ENCODE data around the gene TTC39C. TPM values are rescaled to one million over a fixed set of nuclear protein-coding genes. Genes with fewer than 3 reads are reported as not detected.

TTC39C gene
- total RNA-seq, 3 donors from 2014 or later = 49.8 to 59.0 (median 53.0) TPM

DNA sequence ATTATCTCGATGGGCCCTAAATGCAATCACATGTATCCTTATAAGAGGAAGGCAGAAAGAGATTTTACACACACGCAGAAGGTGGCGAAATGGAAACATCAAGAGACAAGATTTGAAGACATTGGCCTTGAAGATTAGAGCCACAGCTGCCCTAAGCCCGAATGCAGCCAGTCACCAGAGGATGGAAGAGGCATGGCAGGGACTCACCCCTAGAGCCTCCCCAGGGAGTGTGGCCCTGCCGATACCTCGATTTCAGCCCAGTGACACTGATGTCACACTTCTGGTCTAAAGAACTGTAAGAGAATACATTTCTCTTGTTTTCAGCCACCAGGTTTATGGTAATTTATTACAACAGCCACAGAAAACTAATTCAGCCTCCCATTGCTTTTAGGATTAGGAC lies 17.4 kb downstream of the TTC39C start:
- Histone ChIP-seq H3K4me1 (no peaks in the 10 kb centered on the region), H3K9me3 (no peaks in the 10 kb centered on the region), H3K36me3 (no peaks in the 10 kb centered on the region), H3K4me3 (no peak overlapping the region), H3K27me3 (no peaks in the 10 kb centered on the region), H3K27ac (no peak overlapping the region)
- TF ChIP-seq, protein P1, sequence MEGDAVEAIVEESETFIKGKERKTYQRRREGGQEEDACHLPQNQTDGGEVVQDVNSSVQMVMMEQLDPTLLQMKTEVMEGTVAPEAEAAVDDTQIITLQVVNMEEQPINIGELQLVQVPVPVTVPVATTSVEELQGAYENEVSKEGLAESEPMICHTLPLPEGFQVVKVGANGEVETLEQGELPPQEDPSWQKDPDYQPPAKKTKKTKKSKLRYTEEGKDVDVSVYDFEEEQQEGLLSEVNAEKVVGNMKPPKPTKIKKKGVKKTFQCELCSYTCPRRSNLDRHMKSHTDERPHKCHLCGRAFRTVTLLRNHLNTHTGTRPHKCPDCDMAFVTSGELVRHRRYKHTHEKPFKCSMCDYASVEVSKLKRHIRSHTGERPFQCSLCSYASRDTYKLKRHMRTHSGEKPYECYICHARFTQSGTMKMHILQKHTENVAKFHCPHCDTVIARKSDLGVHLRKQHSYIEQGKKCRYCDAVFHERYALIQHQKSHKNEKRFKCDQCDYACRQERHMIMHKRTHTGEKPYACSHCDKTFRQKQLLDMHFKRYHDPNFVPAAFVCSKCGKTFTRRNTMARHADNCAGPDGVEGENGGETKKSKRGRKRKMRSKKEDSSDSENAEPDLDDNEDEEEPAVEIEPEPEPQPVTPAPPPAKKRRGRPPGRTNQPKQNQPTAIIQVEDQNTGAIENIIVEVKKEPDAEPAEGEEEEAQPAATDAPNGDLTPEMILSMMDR (IDR thresholded peaks at IDR 0.05) = no peak
- TF ChIP-seq POLR2A (IDR thresholded peaks at IDR 0.05) = no peak
- no peak for TF ChIP-seq POLR2AphosphoS5 (IDR thresholded peaks at IDR 0.05)
- intact Hi-C loops (cut with DNase I; ENCODE audit: low total_unique reads) = no loop called here
- DNase-seq (ENCODE audit: low spot score in 2 of 2) = no peak

GRCh38 chr18:24033641-24034412 lies 19.3 kb downstream of the TTC39C start:
- H3K27ac ChIP-seq = no peak overlapping the region

DNA sequence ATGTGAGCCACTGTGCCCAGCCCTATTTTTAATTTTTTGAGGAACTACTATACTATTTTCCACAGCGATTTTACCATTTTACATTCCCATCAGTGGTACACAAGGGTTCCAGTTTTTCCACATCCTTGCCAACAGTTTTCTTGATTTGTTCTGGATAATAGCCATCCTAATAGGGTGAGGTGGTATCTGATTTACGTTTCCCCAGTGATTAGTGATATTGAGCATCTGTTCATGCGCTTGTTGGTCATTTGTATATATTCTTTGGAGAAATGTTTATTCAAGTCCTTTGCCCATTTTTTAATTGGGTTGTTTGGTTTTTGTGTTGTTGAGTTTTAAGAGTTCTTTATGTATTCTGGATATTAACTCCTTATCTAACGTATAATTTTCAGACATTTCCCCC lies 20.8 kb downstream of the TTC39C start:
- H3K4me3 ChIP-seq = no peak overlapping the region
- no peak for TF ChIP-seq POLR2A (IDR thresholded peaks at IDR 0.05)
- TF ChIP-seq, protein P1 (IDR thresholded peaks at IDR 0.05) = no peak
- TF ChIP-seq POLR2AphosphoS5 (IDR thresholded peaks at IDR 0.05) = no peak
- intact Hi-C loops (cut with DNase I; ENCODE audit: low total_unique reads) = no loop called here
- no peak for DNase-seq (ENCODE audit: low spot score in 2 of 2)
- no peaks in the 10 kb centered on the region for H3K27me3 ChIP-seq
- H3K27ac ChIP-seq = no peak overlapping the region
- H3K9me3 ChIP-seq = no peaks in the 10 kb centered on the region
- H3K4me1 ChIP-seq = no peaks in the 10 kb centered on the region
- H3K36me3 ChIP-seq = no peaks in the 10 kb centered on the region

More at GRCh38 chr18:24033641-24034412, 19.3 kb downstream of the TTC39C start:
- Histone ChIP-seq H3K9me3 (no peaks in the 10 kb centered on the region), H3K4me3 (no peak overlapping the region), H3K27me3 (no peaks in the 10 kb centered on the region), H3K4me1 (no peaks in the 10 kb centered on the region), H3K36me3 (no peaks in the 10 kb centered on the region)
- DNase-seq (ENCODE audit: low spot score in 2 of 2) = no peak
- TF ChIP-seq POLR2A (IDR thresholded peaks at IDR 0.05) (no peak), POLR2AphosphoS5 (IDR thresholded peaks at IDR 0.05) (no peak)
- TF ChIP-seq, protein P1 (IDR thresholded peaks at IDR 0.05) = no peak
- intact Hi-C loops (cut with DNase I; ENCODE audit: low total_unique reads) = no loop called here

DNA sequence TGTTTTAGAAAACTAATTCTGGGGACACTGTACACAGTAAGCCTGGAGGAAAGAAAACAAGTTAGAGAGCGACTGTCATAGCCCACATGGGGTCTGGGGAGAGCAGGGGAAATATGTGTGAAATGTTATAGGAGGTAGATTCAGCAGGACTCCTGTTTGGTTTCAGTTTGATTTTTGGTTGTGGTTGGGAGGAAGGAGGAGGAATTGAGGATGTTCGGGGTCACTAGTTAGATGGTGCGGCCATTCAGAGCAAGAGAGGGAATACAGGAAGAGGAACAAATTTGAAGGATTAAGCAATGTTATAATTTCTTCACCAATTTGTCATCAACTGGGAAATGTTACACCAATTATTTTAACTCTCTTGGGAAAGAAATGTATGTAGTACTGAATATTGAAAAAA lies 25.1 kb downstream of the TTC39C start:
- H3K36me3 ChIP-seq = no peaks in the 10 kb centered on the region
- DNase-seq (ENCODE audit: low spot score in 2 of 2) = no peak
- TF ChIP-seq POLR2AphosphoS5 (IDR thresholded peaks at IDR 0.05) (no peak), POLR2A (IDR thresholded peaks at IDR 0.05) (no peak)
- TF ChIP-seq, protein P1 (IDR thresholded peaks at IDR 0.05) = no peak
- no peaks in the 10 kb centered on the region for H3K4me1 ChIP-seq
- no peaks in the 10 kb centered on the region for H3K9me3 ChIP-seq
- no peaks in the 10 kb centered on the region for H3K27me3 ChIP-seq
- H3K4me3 ChIP-seq = no peak overlapping the region
- intact Hi-C loops (cut with DNase I; ENCODE audit: low total_unique reads) = no loop called here
- H3K27ac ChIP-seq = no peak overlapping the region

- intact Hi-C loops (cut with DNase I; ENCODE audit: low total_unique reads) = no loop called here
- H3K27me3 ChIP-seq = no peaks in the 10 kb centered on the region
- no peaks in the 10 kb centered on the region for H3K36me3 ChIP-seq
- H3K27ac ChIP-seq = no peak overlapping the region
- H3K9me3 ChIP-seq = no peaks in the 10 kb centered on the region
- no peaks in the 10 kb centered on the region for H3K4me1 ChIP-seq
- no peak for DNase-seq (ENCODE audit: low spot score in 2 of 2)
- TF ChIP-seq POLR2A (IDR thresholded peaks at IDR 0.05) = no peak
- TF ChIP-seq, protein P1 (IDR thresholded peaks at IDR 0.05) = no peak
- TF ChIP-seq POLR2AphosphoS5 (IDR thresholded peaks at IDR 0.05) = no peak
- no peak overlapping the region for H3K4me3 ChIP-seq
Measured at GRCh38 chr18:24041691-24042090, 27.1 kb downstream of the TTC39C start.

All from breast epithelium (tissue), 4 donors.